BE2C (cell line): ENCODE measurements around the gene KIF24.
"Not testable (repeated sequence)": the region's sequence is repeated elsewhere in the genome, so short reads cannot be mapped to it uniquely, and the experiment has no call there.

Experiments
- DNase-seq: peaks from one replicate; pipeline ENCODE4 v3.0.0-alpha.2; 2020
- H3K27me3 ChIP-seq: fragments of 250-450 bp; sonication (Bioruptor Pico); 2 replicates; pipeline ENCODE4 v1.5.1; 2020; ENCODE audit warnings: mild to moderate bottlenecking
- H3K36me3 ChIP-seq: fragments of 250-450 bp; sonication (Bioruptor Pico); 2 replicates; pipeline ENCODE4 v1.5.1; 2020; ENCODE audit warnings: mild to moderate bottlenecking
- H3K4me1 ChIP-seq: fragments of 250-450 bp; sonication (Bioruptor Pico); 2 replicates; pipeline ENCODE4 v1.5.1; 2020
- H3K4me3 ChIP-seq: 2 replicates; pipeline ENCODE4 v1.5.1; 2011; ENCODE audit warnings: low read depth, low read length
- H3K9me3 ChIP-seq: fragments of 250-450 bp; sonication (Bioruptor Pico); 2 replicates; pipeline ENCODE4 v1.5.1; 2020
- CTCF ChIP-seq: IDR thresholded peaks from 2 replicates; pipeline ENCODE4 v1.5.1; 2012; ENCODE audit warnings: mild to moderate bottlenecking, low read depth, low read length

KIF24 gene

GRCh38 chr9:34317436-34317835 is 11.6 kb downstream of the KIF24 start:
- no peaks in the 10 kb centered on the region for H3K9me3 ChIP-seq
- H3K4me3 ChIP-seq: no peak overlapping the region
- H3K4me1 ChIP-seq: no peaks in the 10 kb centered on the region; the same call in 1 of the 2 replicates
- H3K36me3 ChIP-seq: no peaks in the 10 kb centered on the region
- DNase-seq: no peak
- no peaks in the 10 kb centered on the region for H3K27me3 ChIP-seq
- TF ChIP-seq CTCF: no peak

- H3K27me3 ChIP-seq: no peaks in the 10 kb centered on the region
- no peaks in the 10 kb centered on the region for H3K36me3 ChIP-seq
- H3K4me3 ChIP-seq: no peak overlapping the region
- H3K4me1 ChIP-seq: peaks cover 11% of the 10 kb centered on the region
- H3K9me3 ChIP-seq: no peaks in the 10 kb centered on the region
- DNase-seq: no peak
- TF ChIP-seq CTCF: no peak
Observed at GRCh38 chr9:34311499-34312185, 17.4 kb downstream of the KIF24 start.

- no peak for TF ChIP-seq CTCF
- DNase-seq: no peak
- Histone ChIP-seq H3K27me3 (no peaks in the 10 kb centered on the region), H3K4me3 (no peak overlapping the region), H3K36me3 (no peaks in the 10 kb centered on the region; the same call in 1 of the 2 replicates), H3K4me1 (peaks cover 11% of the 10 kb centered on the region), H3K9me3 (no peaks in the 10 kb centered on the region)
Observed at GRCh38 chr9:34310215-34310614, 18.9 kb downstream of the KIF24 start.

GRCh38 chr9:34308316-34308715 is 20.8 kb downstream of the KIF24 start:
- H3K27me3 ChIP-seq, DNase-seq, H3K36me3 ChIP-seq, H3K4me3 ChIP-seq, H3K9me3 ChIP-seq: not testable (repeated sequence)
- peaks cover 11% of the 10 kb centered on the region for H3K4me1 ChIP-seq

GRCh38 chr9:34301064-34301463 is 28.0 kb downstream of the KIF24 start:
- not testable (repeated sequence) for H3K36me3 ChIP-seq, DNase-seq, H3K27me3 ChIP-seq, H3K9me3 ChIP-seq, H3K4me1 ChIP-seq, H3K4me3 ChIP-seq

GRCh38 chr9:34292552-34292951 is 36.5 kb downstream of the KIF24 start:
- DNase-seq: no peak
- H3K9me3 ChIP-seq: no peaks in the 10 kb centered on the region
- TF ChIP-seq CTCF: no peak
- no peaks in the 10 kb centered on the region for H3K27me3 ChIP-seq
- H3K4me3 ChIP-seq: no peak overlapping the region
- no peaks in the 10 kb centered on the region for H3K36me3 ChIP-seq
- H3K4me1 ChIP-seq: no peaks in the 10 kb centered on the region

- no peak for TF ChIP-seq CTCF
- Histone ChIP-seq H3K4me1 (no peaks in the 10 kb centered on the region), H3K9me3 (no peaks in the 10 kb centered on the region), H3K4me3 (no peak overlapping the region), H3K27me3 (no peaks in the 10 kb centered on the region), H3K36me3 (no peaks in the 10 kb centered on the region)
- no peak for DNase-seq
Observed at GRCh38 chr9:34291423-34291822, 37.6 kb downstream of the KIF24 start.
